ENCODE measurements around the gene ZNF613. TPM values are rescaled to one million over a fixed set of nuclear protein-coding genes. Genes with fewer than 3 reads are reported as not detected.
"Not testable (repeated sequence)": the region's sequence is repeated elsewhere in the genome, so short reads cannot be mapped to it uniquely, and the experiment has no call there.

ZNF613 gene
- total and polyA plus RNA-seq, 2 donors (not counting 1 experiment from before 2014, with no cell fraction given): 4.6 to 11.2 TPM

GRCh38 chr19:51905206-51905605 is 22.1 kb upstream of the ZNF613 start:
- Histone ChIP-seq H3K27me3 (ENCODE audit: control insufficient read depth, insufficient read depth, low read length) (peaks cover 2% of the 10 kb centered on the region), H4K20me1 (ENCODE audit: control insufficient read depth, extremely low read depth, insufficient read depth, low read length) (no peaks in the 10 kb centered on the region), H3K9ac (ENCODE audit: insufficient read depth, low read length) (no peak overlapping the region), H3K36me3 (ENCODE audit: control insufficient read depth, insufficient read depth, low read length) (no peaks in the 10 kb centered on the region), H2AFZ (ENCODE audit: low read length) (peak overlapping the region; percentile 41), H3K4me3 (replicated peaks in 1 of 4; ENCODE audit: control extremely low read depth in 1 of 4, insufficient read depth in 1 of 4, low read depth in 3 of 4, low read length in 4 of 4) (peak overlapping the region in 2 of 4 experiments; percentile 95 to 96), H3K4me2 (ENCODE audit: extremely low read depth, insufficient read depth, low read length) (no peak overlapping the region), H3K79me2 (ENCODE audit: control insufficient read depth, insufficient read depth, low read length) (peaks cover 17% of the 10 kb centered on the region), H3K27ac (ENCODE audit: insufficient read depth, low read length) (no peak overlapping the region), H3K4me1 (ENCODE audit: control insufficient read depth, extremely low read depth, insufficient read depth, low read length) (no peaks in the 10 kb centered on the region), H3K9me3 (ENCODE audit: control insufficient read depth, insufficient read depth, low read depth, low read length) (no peaks in the 10 kb centered on the region)
- no peak for DNase-seq (ENCODE audit: low read depth in 2 of 2)
- TF ChIP-seq CTCF (conservative IDR thresholded peaks at IDR 0.05 in 1 of 2, IDR thresholded peaks at IDR 0.05 in 1 of 2; ENCODE audit: low read depth in 1 of 2, low read length in 2 of 2): no peak
- TF ChIP-seq EZH2 (IDR thresholded peaks at IDR 0.05; ENCODE audit: low read length, missing control alignments): no peak

DNA sequence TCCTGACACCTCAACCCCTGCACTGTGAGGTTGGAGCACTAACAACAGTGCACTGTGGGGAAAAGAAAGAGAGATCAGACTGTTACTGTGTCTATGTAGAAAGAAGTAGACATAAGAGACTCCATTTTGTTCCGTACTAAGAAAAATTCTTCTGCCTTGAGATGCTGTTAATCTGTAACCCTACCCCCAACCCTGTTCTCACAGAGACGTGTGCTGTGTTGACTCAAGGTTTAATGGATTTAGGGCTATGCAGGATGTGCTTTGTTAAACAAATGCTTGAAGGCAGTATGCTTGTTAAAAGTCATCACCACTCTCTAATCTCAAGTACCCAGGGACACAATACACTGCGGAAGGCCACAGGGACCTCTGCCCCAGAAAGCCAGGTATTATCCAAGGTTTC is 21.6 kb upstream of the ZNF613 start:
- not testable (repeated sequence) for H3K9me3 ChIP-seq (ENCODE audit: control insufficient read depth, insufficient read depth, low read depth, low read length); H4K20me1 ChIP-seq (ENCODE audit: control insufficient read depth, extremely low read depth, insufficient read depth, low read length); H3K4me3 ChIP-seq (replicated peaks in 1 of 4; ENCODE audit: control extremely low read depth in 1 of 4, insufficient read depth in 1 of 4, low read depth in 3 of 4, low read length in 4 of 4); H3K27ac ChIP-seq (ENCODE audit: insufficient read depth, low read length); H3K4me1 ChIP-seq (ENCODE audit: control insufficient read depth, extremely low read depth, insufficient read depth, low read length); H3K27me3 ChIP-seq (ENCODE audit: control insufficient read depth, insufficient read depth, low read length); H3K4me2 ChIP-seq (ENCODE audit: extremely low read depth, insufficient read depth, low read length); DNase-seq (ENCODE audit: low read depth in 2 of 2); H3K36me3 ChIP-seq (ENCODE audit: control insufficient read depth, insufficient read depth, low read length); H3K9ac ChIP-seq (ENCODE audit: insufficient read depth, low read length)
- peaks cover 15% of the 10 kb centered on the region for H3K79me2 ChIP-seq (ENCODE audit: control insufficient read depth, insufficient read depth, low read length)
- peak overlapping the region; percentile 41 for H2AFZ ChIP-seq (ENCODE audit: low read length)

- not testable (repeated sequence) for H3K27me3 ChIP-seq (ENCODE audit: control insufficient read depth, insufficient read depth, low read length); H3K9ac ChIP-seq (ENCODE audit: insufficient read depth, low read length); H3K4me1 ChIP-seq (ENCODE audit: control insufficient read depth, extremely low read depth, insufficient read depth, low read length); H3K4me2 ChIP-seq (ENCODE audit: extremely low read depth, insufficient read depth, low read length); H2AFZ ChIP-seq (ENCODE audit: low read length); H3K27ac ChIP-seq (ENCODE audit: insufficient read depth, low read length); DNase-seq (ENCODE audit: low read depth in 2 of 2); H3K9me3 ChIP-seq (ENCODE audit: control insufficient read depth, insufficient read depth, low read depth, low read length); H3K36me3 ChIP-seq (ENCODE audit: control insufficient read depth, insufficient read depth, low read length); H4K20me1 ChIP-seq (ENCODE audit: control insufficient read depth, extremely low read depth, insufficient read depth, low read length); H3K4me3 ChIP-seq (replicated peaks in 1 of 4; ENCODE audit: control extremely low read depth in 1 of 4, insufficient read depth in 1 of 4, low read depth in 3 of 4, low read length in 4 of 4)
- peaks cover 15% of the 10 kb centered on the region for H3K79me2 ChIP-seq (ENCODE audit: control insufficient read depth, insufficient read depth, low read length)
These were observed 21.2 kb upstream of the ZNF613 start for GRCh38 chr19:51906108-51906507.

DNA sequence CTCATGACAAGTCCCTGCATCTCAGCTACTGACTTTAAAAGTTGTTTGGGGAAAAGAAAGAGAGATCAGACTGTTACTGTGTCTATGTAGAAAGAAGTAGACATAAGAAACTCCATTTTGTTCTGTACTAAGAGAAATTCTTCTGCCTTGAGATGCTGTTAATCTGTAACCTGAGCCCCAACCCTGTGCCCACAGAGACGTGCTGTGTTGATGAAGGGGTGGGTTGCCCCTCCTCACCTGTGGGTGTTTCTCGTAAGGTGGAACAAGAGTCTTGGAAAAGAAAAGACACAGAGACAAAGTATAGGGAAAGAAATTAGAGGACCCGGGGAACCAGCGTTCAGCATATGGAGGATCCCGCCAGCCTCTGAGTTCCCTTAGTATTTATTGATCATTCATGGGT is 19.3 kb upstream of the ZNF613 start:
- H2AFZ ChIP-seq (ENCODE audit: low read length); H3K79me2 ChIP-seq (ENCODE audit: control insufficient read depth, insufficient read depth, low read length); H3K4me1 ChIP-seq (ENCODE audit: control insufficient read depth, extremely low read depth, insufficient read depth, low read length); H3K4me2 ChIP-seq (ENCODE audit: extremely low read depth, insufficient read depth, low read length); H3K27me3 ChIP-seq (ENCODE audit: control insufficient read depth, insufficient read depth, low read length); H3K4me3 ChIP-seq (replicated peaks in 1 of 4; ENCODE audit: control extremely low read depth in 1 of 4, insufficient read depth in 1 of 4, low read depth in 3 of 4, low read length in 4 of 4); H3K36me3 ChIP-seq (ENCODE audit: control insufficient read depth, insufficient read depth, low read length); H3K9me3 ChIP-seq (ENCODE audit: control insufficient read depth, insufficient read depth, low read depth, low read length); H3K27ac ChIP-seq (ENCODE audit: insufficient read depth, low read length); H4K20me1 ChIP-seq (ENCODE audit: control insufficient read depth, extremely low read depth, insufficient read depth, low read length); H3K9ac ChIP-seq (ENCODE audit: insufficient read depth, low read length); DNase-seq (ENCODE audit: low read depth in 2 of 2): not testable (repeated sequence)

All from fibroblast of lung (primary cell).